ENCODE results near the gene RALGAPA2. TPM values are rescaled to one million over a fixed set of nuclear protein-coding genes. Genes with fewer than 3 reads are reported as not detected.

The RALGAPA2 gene
- total RNA-seq, 1 experiment from 2014 or later, result 13.4 TPM

- no peaks in the 10 kb centered on the region for H3K4me1 ChIP-seq (ENCODE audit: control insufficient read depth, insufficient read depth, low read length)
- ChIA-PET CTCF (no interaction called here), POLR2A (no interaction called here)
- in situ Hi-C loops (cut with HindIII; ENCODE audit: low pct_unique_long_range_greater_than_20kb, low sequenced_read_pairs), result no loop called here
- no peaks in the 10 kb centered on the region for H3K9me3 ChIP-seq (ENCODE audit: control insufficient read depth, insufficient read depth, low read depth, low read length)
- no TSS peak for BruUV-seq (replicated peaks)
- no peak overlapping the region for H3K27ac ChIP-seq (ENCODE audit: low read length)
- intact Hi-C loops (cut with micrococcal nuclease; ENCODE audit: unreplicated experiment), result loop anchor here (5.0 kb wide), 1 partner anchor 322 kb away; no protein-coding TSS in a partner anchor
- no peaks in the 10 kb centered on the region for H3K27me3 ChIP-seq (ENCODE audit: control insufficient read depth, insufficient read depth, low read length)
- H3K36me3 ChIP-seq (ENCODE audit: control insufficient read depth, insufficient read depth, low read length), result no peaks in the 10 kb centered on the region
- no peak overlapping the region for H3K4me3 ChIP-seq (ENCODE audit: low read depth in 2 of 2, low read length in 2 of 2)
- DNase-seq (ENCODE audit: low read depth, low spot score) (no peak), ATAC-seq (no peak)
- TF ChIP-seq POLR2AphosphoS5 (IDR thresholded peaks at IDR 0.05; ENCODE audit: low read depth, low read length) (no peak), CTCF (IDR thresholded peaks at IDR 0.05) (no peak), SIN3A (IDR thresholded peaks at IDR 0.05; ENCODE audit: borderline replicate concordance, insufficient read depth, low read depth, low read length) (no peak), TCF7L2 (IDR thresholded peaks at IDR 0.05; ENCODE audit: low read depth, low read length) (no peak)
- TF ChIP-seq, protein P1, sequence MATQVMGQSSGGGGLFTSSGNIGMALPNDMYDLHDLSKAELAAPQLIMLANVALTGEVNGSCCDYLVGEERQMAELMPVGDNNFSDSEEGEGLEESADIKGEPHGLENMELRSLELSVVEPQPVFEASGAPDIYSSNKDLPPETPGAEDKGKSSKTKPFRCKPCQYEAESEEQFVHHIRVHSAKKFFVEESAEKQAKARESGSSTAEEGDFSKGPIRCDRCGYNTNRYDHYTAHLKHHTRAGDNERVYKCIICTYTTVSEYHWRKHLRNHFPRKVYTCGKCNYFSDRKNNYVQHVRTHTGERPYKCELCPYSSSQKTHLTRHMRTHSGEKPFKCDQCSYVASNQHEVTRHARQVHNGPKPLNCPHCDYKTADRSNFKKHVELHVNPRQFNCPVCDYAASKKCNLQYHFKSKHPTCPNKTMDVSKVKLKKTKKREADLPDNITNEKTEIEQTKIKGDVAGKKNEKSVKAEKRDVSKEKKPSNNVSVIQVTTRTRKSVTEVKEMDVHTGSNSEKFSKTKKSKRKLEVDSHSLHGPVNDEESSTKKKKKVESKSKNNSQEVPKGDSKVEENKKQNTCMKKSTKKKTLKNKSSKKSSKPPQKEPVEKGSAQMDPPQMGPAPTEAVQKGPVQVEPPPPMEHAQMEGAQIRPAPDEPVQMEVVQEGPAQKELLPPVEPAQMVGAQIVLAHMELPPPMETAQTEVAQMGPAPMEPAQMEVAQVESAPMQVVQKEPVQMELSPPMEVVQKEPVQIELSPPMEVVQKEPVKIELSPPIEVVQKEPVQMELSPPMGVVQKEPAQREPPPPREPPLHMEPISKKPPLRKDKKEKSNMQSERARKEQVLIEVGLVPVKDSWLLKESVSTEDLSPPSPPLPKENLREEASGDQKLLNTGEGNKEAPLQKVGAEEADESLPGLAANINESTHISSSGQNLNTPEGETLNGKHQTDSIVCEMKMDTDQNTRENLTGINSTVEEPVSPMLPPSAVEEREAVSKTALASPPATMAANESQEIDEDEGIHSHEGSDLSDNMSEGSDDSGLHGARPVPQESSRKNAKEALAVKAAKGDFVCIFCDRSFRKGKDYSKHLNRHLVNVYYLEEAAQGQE (IDR thresholded peaks at IDR 0.05; ENCODE audit: insufficient read depth in 1 of 2, low read depth in 2 of 2, low read length in 1 of 2), result no peak
Observed at GRCh38 chr20:20404633-20405032, 307.8 kb downstream of the RALGAPA2 start.

DNA sequence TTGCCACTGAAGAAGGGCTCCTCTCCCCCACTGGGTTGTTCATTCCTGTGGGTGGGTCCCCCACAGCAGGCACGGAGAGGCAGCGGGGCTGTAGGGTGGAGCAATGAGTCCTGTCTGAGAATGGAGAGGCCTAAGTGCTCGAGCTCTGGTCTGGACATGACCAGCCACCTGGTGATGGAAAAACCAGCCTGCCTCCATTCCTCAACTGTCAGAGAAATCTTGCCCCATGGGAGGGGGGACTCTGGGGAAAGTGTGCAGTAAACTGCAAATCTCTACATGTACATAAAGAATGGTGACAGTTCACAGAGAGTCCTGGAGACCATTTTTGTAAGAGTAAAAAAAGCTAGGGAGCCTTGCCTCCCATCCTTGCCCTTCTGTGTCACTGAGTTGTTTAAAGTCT is 310.5 kb downstream of the RALGAPA2 start:
- BruUV-seq (replicated peaks), result no TSS peak
- in situ Hi-C loops (cut with HindIII; ENCODE audit: low pct_unique_long_range_greater_than_20kb, low sequenced_read_pairs), result no loop called here
- no peak for ATAC-seq

More for the DNA sequence above, 310.5 kb downstream of the RALGAPA2 start:
- DNase-seq (ENCODE audit: low read depth, low spot score), result no peak
- no peak overlapping the region for H3K27ac ChIP-seq (ENCODE audit: low read length)
- intact Hi-C loops (cut with micrococcal nuclease; ENCODE audit: unreplicated experiment), result no loop called here
- no peaks in the 10 kb centered on the region for H3K27me3 ChIP-seq (ENCODE audit: control insufficient read depth, insufficient read depth, low read length)
- ChIA-PET POLR2A (no interaction called here), CTCF (no interaction called here)
- no peaks in the 10 kb centered on the region for H3K36me3 ChIP-seq (ENCODE audit: control insufficient read depth, insufficient read depth, low read length)
- no peaks in the 10 kb centered on the region for H3K4me1 ChIP-seq (ENCODE audit: control insufficient read depth, insufficient read depth, low read length)
- H3K9me3 ChIP-seq (ENCODE audit: control insufficient read depth, insufficient read depth, low read depth, low read length), result no peaks in the 10 kb centered on the region
- H3K4me3 ChIP-seq (ENCODE audit: low read depth in 2 of 2, low read length in 2 of 2), result no peak overlapping the region
- TF ChIP-seq SIN3A (IDR thresholded peaks at IDR 0.05; ENCODE audit: borderline replicate concordance, insufficient read depth, low read depth, low read length) (no peak), TCF7L2 (IDR thresholded peaks at IDR 0.05; ENCODE audit: low read depth, low read length) (no peak), POLR2AphosphoS5 (IDR thresholded peaks at IDR 0.05; ENCODE audit: low read depth, low read length) (no peak), CTCF (IDR thresholded peaks at IDR 0.05) (no peak)
- TF ChIP-seq, protein P1 (IDR thresholded peaks at IDR 0.05; ENCODE audit: insufficient read depth in 1 of 2, low read depth in 2 of 2, low read length in 1 of 2), result no peak

Data from Panc1 (cell line).